HL-60 (cell line): Measurements from ENCODE around the gene ZNF580.
A peak's percentile ranks its signal among the peaks of the same experiment; 100 is the strongest.

Experiments used
- DNase-seq, 2 experiments: peaks; one replicate each; pipeline ENCODE4 v3.0.0-alpha.2; 2010 to 2020; ENCODE audit warnings: low read depth in 1 of 2, low spot score in 1 of 2
- H3K27ac ChIP-seq: fragments of 250-450 bp; sonication (Bioruptor Pico); replicated peaks from 2 replicates; pipeline ENCODE4 v1.5.1; 2020; ENCODE audit warnings: mild to moderate bottlenecking, moderate library complexity
- H3K27me3 ChIP-seq: fragments of 250-450 bp; sonication (Bioruptor Pico); 2 replicates; pipeline ENCODE4 v1.5.1; 2021; ENCODE audit warnings: mild to moderate bottlenecking, moderate library complexity; ENCODE audit not compliant: insufficient read depth, poor library complexity, severe bottlenecking
- H3K4me3 ChIP-seq: replicated peaks from 2 replicates; pipeline ENCODE4 v1.5.1; 2011; ENCODE audit warnings: mild to moderate bottlenecking, control low read depth, low read length; ENCODE audit not compliant: insufficient read depth
- GABPA ChIP-seq: IDR thresholded peaks from 2 replicates; pipeline ENCODE4 v1.6.1; 2012; ENCODE audit warnings: low read depth
- POLR2AphosphoS5 ChIP-seq: IDR thresholded peaks from 2 replicates; pipeline ENCODE4 v1.6.1; 2012; ENCODE audit warnings: low read depth
- SPI1 ChIP-seq: IDR thresholded peaks from 2 replicates; pipeline ENCODE4 v1.6.1; 2012; ENCODE audit warnings: low read depth, mild to moderate bottlenecking, borderline replicate concordance
- TF ChIP-seq, protein P1 (sequence below): IDR thresholded peaks from 2 replicates; pipeline ENCODE4 v1.6.1; 2012; ENCODE audit warnings: low read depth; ENCODE audit not compliant: insufficient replicate concordance
- TF ChIP-seq, protein P2 (sequence below): IDR thresholded peaks from one replicate; pipeline ENCODE4 v1.5.1; 2011; ENCODE audit warnings: low read length, control low read depth, inconsistent platforms; ENCODE audit not compliant: insufficient read depth

ZNF580 gene

DNA sequence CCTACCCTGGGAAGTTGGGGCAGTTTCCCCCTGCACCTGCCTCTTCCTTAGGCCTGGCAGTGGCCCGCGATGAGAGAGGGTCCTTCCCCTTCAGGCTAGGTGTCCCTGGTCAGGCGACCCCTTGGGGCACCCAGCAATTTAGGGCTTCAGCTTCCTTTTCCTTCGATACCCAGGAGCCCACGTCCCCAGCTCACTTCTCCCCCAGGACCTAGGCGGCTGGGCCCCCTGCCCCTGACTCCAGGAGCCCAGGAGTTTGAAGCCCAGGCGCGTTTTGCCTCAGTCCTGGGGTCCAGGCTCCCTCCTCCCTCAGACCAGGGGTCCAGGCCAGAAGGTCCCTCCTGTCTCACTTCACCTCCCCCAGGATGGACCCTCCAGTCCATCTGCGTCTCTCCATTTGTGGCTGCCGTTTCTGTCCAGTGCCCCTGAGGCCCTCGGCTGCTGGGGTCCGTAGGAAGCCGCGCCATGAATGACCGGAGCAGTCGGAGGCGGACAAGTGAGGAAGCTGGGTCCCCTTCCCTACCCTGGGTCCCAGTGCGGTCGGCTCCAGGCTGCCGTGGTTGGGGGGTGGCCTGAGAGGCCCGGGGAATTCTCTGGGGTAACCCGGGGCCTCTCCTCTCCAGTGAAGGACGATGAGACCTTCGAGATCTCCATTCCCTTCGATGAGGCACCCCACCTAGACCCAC lies 7.9 kb downstream of the ZNF580 start:
- DNase-seq, result no peak
- TF ChIP-seq GABPA (no peak), POLR2AphosphoS5 (no peak), SPI1 (no peak)
- TF ChIP-seq, protein P1, sequence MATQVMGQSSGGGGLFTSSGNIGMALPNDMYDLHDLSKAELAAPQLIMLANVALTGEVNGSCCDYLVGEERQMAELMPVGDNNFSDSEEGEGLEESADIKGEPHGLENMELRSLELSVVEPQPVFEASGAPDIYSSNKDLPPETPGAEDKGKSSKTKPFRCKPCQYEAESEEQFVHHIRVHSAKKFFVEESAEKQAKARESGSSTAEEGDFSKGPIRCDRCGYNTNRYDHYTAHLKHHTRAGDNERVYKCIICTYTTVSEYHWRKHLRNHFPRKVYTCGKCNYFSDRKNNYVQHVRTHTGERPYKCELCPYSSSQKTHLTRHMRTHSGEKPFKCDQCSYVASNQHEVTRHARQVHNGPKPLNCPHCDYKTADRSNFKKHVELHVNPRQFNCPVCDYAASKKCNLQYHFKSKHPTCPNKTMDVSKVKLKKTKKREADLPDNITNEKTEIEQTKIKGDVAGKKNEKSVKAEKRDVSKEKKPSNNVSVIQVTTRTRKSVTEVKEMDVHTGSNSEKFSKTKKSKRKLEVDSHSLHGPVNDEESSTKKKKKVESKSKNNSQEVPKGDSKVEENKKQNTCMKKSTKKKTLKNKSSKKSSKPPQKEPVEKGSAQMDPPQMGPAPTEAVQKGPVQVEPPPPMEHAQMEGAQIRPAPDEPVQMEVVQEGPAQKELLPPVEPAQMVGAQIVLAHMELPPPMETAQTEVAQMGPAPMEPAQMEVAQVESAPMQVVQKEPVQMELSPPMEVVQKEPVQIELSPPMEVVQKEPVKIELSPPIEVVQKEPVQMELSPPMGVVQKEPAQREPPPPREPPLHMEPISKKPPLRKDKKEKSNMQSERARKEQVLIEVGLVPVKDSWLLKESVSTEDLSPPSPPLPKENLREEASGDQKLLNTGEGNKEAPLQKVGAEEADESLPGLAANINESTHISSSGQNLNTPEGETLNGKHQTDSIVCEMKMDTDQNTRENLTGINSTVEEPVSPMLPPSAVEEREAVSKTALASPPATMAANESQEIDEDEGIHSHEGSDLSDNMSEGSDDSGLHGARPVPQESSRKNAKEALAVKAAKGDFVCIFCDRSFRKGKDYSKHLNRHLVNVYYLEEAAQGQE, result no peak
- TF ChIP-seq, protein P2, sequence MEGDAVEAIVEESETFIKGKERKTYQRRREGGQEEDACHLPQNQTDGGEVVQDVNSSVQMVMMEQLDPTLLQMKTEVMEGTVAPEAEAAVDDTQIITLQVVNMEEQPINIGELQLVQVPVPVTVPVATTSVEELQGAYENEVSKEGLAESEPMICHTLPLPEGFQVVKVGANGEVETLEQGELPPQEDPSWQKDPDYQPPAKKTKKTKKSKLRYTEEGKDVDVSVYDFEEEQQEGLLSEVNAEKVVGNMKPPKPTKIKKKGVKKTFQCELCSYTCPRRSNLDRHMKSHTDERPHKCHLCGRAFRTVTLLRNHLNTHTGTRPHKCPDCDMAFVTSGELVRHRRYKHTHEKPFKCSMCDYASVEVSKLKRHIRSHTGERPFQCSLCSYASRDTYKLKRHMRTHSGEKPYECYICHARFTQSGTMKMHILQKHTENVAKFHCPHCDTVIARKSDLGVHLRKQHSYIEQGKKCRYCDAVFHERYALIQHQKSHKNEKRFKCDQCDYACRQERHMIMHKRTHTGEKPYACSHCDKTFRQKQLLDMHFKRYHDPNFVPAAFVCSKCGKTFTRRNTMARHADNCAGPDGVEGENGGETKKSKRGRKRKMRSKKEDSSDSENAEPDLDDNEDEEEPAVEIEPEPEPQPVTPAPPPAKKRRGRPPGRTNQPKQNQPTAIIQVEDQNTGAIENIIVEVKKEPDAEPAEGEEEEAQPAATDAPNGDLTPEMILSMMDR, result no peak
- H3K27ac ChIP-seq, result peak overlapping the region; percentile 83

DNA sequence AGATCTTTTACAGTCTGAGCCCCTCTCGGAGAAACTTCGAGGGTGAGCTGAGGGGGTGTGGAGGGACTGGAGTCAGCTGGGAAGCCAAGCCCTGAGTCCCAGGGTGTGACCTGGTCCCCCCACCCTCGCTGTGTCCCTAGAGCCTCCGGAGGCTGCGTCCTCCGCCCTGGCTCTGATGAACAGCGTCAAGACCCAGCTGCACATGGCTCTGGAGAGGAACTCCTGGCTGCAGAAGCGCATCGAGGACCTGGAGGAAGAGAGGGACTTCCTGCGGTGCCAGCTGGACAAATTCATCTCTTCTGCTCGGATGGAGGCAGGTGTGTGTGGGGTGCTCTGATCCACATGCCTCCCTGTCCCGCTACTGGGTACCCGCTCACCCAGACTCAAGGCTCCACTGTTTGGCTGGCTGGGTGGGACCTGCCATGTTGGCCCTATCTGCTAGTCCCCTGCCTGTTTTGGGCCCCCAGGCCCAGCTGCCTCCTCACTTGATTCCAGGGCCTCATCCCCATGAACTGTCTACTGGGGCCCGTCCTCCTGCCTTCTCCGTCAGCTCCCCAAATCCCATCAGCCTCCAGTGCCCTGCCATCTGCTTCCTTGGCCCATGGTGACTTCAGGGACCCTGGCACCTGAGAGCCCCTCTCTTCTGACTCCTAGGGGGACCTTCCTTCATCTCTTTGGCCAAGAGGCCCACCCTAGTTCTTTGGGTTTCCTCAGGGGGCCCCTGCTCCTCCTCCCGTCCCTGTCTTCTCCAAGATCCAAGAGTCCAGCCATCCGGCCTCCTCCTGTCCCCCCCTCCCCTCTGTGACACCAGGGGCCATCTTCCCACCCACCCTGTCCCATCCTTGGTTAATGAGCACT lies 8.7 kb downstream of the ZNF580 start:
- no peaks in the 10 kb centered on the region for H3K27me3 ChIP-seq
- H3K4me3 ChIP-seq, result no peak overlapping the region
- DNase-seq, result no peak
- H3K27ac ChIP-seq, result no peak overlapping the region
- TF ChIP-seq, protein P1, result no peak
- TF ChIP-seq GABPA, result no peak
- TF ChIP-seq SPI1, result no peak
- TF ChIP-seq POLR2AphosphoS5, result no peak
- TF ChIP-seq, protein P2, result no peak

More for the DNA sequence above, 7.9 kb downstream of the ZNF580 start:
- peak overlapping the region; percentile 77 for H3K4me3 ChIP-seq
- no peaks in the 10 kb centered on the region for H3K27me3 ChIP-seq

DNA sequence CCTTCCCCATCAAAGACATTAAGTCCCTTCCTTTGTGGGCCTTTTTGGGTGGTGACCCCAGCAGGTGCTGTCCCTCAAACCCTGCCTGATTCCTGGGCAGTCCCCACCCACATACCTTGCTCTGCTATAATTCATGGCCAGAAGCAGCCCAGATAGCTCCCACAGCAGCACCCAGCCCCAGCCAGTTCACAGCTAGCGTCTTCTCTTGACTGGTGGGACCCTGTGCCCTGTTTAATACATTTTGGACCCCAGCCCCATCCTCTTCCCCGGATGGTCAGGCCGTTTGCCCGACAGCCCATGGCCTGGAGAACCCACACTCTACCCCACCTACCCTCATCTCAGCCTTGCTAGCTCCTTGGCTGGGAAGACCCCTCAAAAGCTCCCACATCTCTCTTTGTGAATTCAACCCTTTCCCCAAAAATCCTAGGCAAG lies 9.3 kb downstream of the ZNF580 start:
- H3K4me3 ChIP-seq, result no peak overlapping the region
- DNase-seq, result no peak
- H3K27ac ChIP-seq, result no peak overlapping the region
- TF ChIP-seq GABPA (no peak), POLR2AphosphoS5 (no peak), SPI1 (no peak)
- TF ChIP-seq, protein P1, result no peak
- TF ChIP-seq, protein P2, result no peak
- H3K27me3 ChIP-seq, result no peaks in the 10 kb centered on the region
